NT2/D1 (cell line): ENCODE measurements around the gene HP1BP3.

Experiments used
- DNase-seq: peaks from one replicate; pipeline ENCODE4 v3.0.0-alpha.2; 2011; ENCODE audit warnings: low read depth, low spot score
- H3K27me3 ChIP-seq: 2 replicates; pipeline ENCODE4 v1.6.0; 2011; ENCODE audit warnings: mild to moderate bottlenecking; ENCODE audit not compliant: insufficient read length, insufficient read depth
- H3K36me3 ChIP-seq: 2 replicates; pipeline ENCODE4 v1.6.1; 2011; ENCODE audit warnings: mild to moderate bottlenecking, low read length, mixed read lengths; ENCODE audit not compliant: insufficient read depth, insufficient read length
- H3K4me1 ChIP-seq: 2 replicates; pipeline ENCODE4 v1.5.1; 2011; ENCODE audit not compliant: insufficient read depth, insufficient read length
- H3K4me3 ChIP-seq: 2 replicates; pipeline ENCODE4 v1.5.1; 2011; ENCODE audit warnings: low read depth; ENCODE audit not compliant: insufficient read length
- H3K9ac ChIP-seq: 2 replicates; pipeline ENCODE4 v1.6.0; 2011; ENCODE audit warnings: low read depth; ENCODE audit not compliant: insufficient read length
- H3K9me3 ChIP-seq: 2 replicates; pipeline ENCODE4 v1.5.1; 2011; ENCODE audit warnings: mild to moderate bottlenecking, low read length; ENCODE audit not compliant: insufficient read depth
- SUZ12 ChIP-seq: IDR thresholded peaks from 2 replicates; pipeline ENCODE4 v1.6.1; 2011; ENCODE audit not compliant: insufficient read length, insufficient read depth; ENCODE audit errors: extremely low read depth
- YY1 ChIP-seq: IDR thresholded peaks from 2 replicates; pipeline ENCODE4 v1.6.1; 2011; ENCODE audit not compliant: insufficient read length, insufficient read depth
- ZNF274 ChIP-seq: IDR thresholded peaks from 2 replicates; pipeline ENCODE4 v1.6.1; 2011; ENCODE audit warnings: mild to moderate bottlenecking, low read depth, low read length

Gene HP1BP3

DNA sequence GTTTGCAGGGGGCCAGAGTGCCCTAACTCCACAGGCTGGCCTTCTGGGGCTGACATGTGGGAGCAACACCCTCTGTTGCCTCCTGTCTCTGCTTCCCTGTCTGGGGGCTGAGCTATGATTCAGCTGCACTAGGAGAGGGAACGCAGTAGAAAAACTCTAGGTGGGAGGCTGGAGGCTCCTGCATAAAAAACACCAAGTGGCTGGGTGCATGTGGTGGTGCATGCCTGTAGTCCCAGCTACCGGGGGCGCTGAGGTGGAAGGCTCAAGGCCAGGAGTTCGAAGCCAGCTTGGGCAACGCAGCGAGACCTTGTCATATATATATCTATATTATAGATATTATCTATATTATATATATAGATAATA, 74.9 kb downstream of the HP1BP3 start:
- no peak for TF ChIP-seq ZNF274
- TF ChIP-seq SUZ12, result no peak
- no peak for TF ChIP-seq YY1
- no peaks in the 10 kb centered on the region for H3K27me3 ChIP-seq
- no peak overlapping the region for H3K4me3 ChIP-seq
- DNase-seq, result no peak
- no peak overlapping the region for H3K9ac ChIP-seq
- H3K9me3 ChIP-seq, result no peaks in the 10 kb centered on the region
- peaks cover 25% of the 10 kb centered on the region for H3K36me3 ChIP-seq
- H3K4me1 ChIP-seq, result peaks cover 4% of the 10 kb centered on the region

DNA sequence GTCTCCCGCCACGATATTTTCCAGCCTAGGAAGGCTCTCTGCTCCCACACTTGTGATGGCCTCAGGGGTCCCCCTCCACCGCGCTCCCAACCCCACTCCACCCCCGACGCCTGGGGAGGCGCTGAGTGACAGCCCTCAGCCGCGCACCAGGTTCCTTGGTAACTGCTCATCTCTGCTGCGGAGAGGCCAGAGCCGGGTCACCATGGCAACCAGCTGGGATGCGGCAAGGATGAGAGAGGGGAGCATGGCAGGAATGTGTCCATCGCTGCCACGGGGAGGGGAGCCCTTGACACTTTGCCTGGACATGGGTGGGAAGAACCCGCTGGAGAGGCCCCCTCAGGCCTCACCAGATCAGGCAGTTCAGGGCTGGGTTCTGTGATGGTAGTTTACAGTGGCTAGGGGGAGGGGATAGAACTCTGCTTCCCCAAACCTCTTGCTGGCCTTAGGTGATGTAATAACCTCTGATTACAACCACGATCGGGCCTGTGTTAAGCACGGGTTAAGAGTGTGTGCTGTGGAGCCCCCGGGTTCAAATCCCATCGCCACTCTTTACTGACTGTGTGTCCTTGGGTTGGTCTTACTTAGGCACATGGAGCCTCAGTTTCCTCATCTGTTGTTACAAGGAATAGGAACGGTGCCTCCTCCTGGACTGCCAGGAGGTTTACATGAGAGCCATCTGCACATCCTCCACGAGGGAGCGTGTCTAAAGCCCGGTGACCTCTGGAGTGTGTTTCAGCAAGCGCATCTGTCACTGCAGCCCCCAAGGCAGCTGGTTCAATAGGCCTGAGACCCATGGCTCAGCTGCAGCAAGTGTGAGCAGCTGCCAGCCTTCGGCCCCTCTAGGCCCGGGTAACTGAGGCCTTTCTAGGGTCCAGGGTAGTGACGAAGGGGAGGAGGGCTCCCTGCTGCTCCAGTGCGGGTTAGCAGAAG, 75.6 kb downstream of the HP1BP3 start:
- no peaks in the 10 kb centered on the region for H3K9me3 ChIP-seq
- peaks cover 25% of the 10 kb centered on the region for H3K36me3 ChIP-seq
- H3K9ac ChIP-seq, result no peak overlapping the region
- DNase-seq, result no peak
- H3K4me1 ChIP-seq, result no peaks in the 10 kb centered on the region
- H3K4me3 ChIP-seq, result no peak overlapping the region
- TF ChIP-seq SUZ12, result no peak
- TF ChIP-seq ZNF274, result no peak
- TF ChIP-seq YY1, result no peak
- H3K27me3 ChIP-seq, result no peaks in the 10 kb centered on the region

DNA sequence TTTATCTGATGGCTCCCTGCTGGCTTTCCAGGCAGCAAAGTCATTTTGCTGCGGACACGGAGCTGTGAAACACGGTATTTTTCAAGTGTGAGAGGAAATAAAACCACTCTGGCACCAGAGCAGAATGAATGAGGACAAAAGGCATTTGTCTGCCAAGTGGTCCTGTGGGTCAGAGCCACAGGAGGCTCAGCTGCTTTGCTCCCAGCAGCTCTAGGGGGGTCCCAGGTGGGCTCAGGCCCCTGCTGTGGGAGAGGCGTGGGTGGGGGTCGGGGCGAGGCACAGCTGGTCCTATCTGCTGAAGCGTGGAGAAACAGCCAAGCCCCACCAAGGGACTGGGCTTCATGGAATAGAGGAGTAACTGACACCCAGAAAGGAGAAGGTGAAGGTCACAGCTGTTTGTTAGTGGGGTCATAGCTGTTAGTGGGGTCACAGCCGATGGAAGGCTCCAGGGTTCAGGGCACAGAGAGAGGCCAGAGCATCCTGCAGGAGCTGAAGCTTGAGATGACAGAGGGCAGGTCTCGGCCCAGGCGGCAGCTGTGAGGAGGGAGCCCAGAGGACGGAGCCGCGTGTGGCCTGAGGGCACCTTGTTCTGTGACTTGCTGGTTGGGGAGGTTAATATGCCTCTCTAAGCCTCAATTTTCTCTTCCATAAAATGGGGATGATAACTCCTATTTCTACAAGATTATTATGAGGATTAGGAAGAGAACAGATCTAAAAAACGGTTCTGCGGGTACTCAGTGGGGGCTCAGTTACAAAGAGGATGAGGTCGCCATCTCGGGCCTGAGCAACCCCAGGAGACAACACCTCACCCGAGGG, 76.4 kb downstream of the HP1BP3 start:
- TF ChIP-seq YY1 (no peak), ZNF274 (no peak), SUZ12 (no peak)
- no peak for DNase-seq
- H3K36me3 ChIP-seq, result peaks cover 25% of the 10 kb centered on the region
- no peaks in the 10 kb centered on the region for H3K4me1 ChIP-seq
- H3K27me3 ChIP-seq, result no peaks in the 10 kb centered on the region
- H3K9ac ChIP-seq, result no peak overlapping the region
- no peaks in the 10 kb centered on the region for H3K9me3 ChIP-seq
- H3K4me3 ChIP-seq, result no peak overlapping the region

DNA sequence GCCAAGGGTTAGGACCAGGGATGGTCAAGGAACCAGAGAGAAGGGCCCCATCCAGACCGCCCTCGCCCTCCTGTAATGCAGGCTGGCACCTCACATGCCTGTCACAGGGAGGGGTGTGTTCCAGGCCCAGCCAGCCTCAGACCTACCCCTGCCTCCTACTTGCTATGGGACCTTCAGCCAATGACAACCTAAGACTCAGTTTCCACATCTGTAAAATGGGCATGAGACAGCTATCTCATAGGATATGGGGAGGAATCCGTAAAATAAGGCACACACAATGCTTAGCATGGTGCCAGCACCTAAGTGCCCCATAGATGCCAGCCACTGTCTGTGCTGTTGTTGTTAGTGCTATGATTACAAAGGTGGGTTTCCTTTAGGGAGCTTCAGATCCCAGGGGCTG, 77.2 kb downstream of the HP1BP3 start:
- TF ChIP-seq SUZ12, result no peak
- TF ChIP-seq YY1, result no peak
- no peak for TF ChIP-seq ZNF274
- no peaks in the 10 kb centered on the region for H3K27me3 ChIP-seq
- no peaks in the 10 kb centered on the region for H3K4me1 ChIP-seq
- H3K4me3 ChIP-seq, result no peak overlapping the region
- H3K9ac ChIP-seq, result no peak overlapping the region
- no peak for DNase-seq
- H3K36me3 ChIP-seq, result peaks cover 25% of the 10 kb centered on the region
- no peaks in the 10 kb centered on the region for H3K9me3 ChIP-seq

DNA sequence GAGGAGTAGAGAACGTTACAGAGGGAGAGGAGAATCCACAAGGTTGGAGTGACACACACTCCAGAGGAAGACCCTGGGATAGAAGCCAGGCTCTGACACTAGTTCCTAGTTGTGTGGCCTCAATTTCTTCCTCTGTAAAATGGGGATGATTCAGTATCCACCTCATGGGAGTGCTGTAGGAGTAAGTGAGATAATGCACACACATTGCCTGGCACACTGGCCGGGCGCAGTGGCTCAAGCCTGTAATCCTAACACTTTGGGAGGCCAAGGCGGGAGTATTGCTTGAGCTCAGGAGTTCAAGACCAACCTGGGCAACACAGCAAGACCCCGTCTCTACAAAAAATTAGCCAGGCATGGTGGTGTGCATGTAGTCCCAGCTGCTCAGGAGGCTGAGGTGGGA, 78.2 kb downstream of the HP1BP3 start:
- TF ChIP-seq SUZ12 (no peak), ZNF274 (no peak), YY1 (no peak)
- no peak for DNase-seq
- no peak overlapping the region for H3K4me3 ChIP-seq

DNA sequence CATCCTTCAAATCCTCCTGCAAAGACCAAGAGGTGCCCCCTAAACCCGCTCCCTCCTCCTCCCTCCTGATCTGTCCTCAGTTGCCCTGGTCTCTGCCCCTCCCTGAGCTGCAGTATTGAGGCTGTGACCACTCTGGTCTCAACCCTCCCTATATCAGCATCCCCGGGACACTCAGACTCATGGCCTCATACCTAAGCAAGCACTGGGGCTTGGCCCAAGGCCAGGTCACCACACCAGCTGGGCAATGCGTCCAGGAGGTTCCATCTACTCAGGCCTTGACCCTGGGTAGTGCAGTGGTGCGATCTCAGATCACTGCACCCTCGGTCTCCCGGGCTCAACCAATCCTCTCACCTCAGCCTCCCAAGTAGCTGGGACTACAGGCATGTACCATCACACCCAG, 79.0 kb downstream of the HP1BP3 start:
- no peak for DNase-seq
- H3K27me3 ChIP-seq, result no peaks in the 10 kb centered on the region
- no peak for TF ChIP-seq YY1
- TF ChIP-seq SUZ12, result no peak
- TF ChIP-seq ZNF274, result no peak
- H3K9me3 ChIP-seq, result no peaks in the 10 kb centered on the region
- H3K4me1 ChIP-seq, result no peaks in the 10 kb centered on the region
- peaks cover 33% of the 10 kb centered on the region for H3K36me3 ChIP-seq
- H3K9ac ChIP-seq, result no peak overlapping the region
- no peak overlapping the region for H3K4me3 ChIP-seq

More for the DNA sequence above, 78.2 kb downstream of the HP1BP3 start:
- Histone ChIP-seq H3K9me3 (no peaks in the 10 kb centered on the region), H3K36me3 (peaks cover 33% of the 10 kb centered on the region), H3K4me1 (no peaks in the 10 kb centered on the region), H3K27me3 (no peaks in the 10 kb centered on the region), H3K9ac (no peak overlapping the region)

DNA sequence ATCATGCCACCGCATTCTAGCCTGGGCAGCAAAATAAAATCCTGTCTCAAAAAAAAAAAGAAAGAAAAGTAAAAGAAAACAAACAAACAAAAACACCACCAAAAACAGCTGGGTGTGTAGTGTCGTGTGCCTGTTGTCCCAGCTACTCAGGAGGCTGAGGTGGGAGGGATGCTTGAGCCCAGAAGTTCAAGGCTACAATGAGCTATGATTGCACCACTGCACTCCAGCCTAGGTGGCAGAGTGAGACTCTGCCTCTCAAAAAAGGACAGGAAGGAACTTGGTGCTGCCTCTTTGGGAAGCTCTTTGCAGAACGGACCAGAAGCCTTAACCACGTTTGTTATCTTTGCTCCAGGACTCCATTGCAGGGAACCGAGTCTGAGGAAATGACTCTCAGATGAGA, 80.3 kb downstream of the HP1BP3 start:
- peaks cover 35% of the 10 kb centered on the region for H3K36me3 ChIP-seq
- no peaks in the 10 kb centered on the region for H3K9me3 ChIP-seq
- H3K27me3 ChIP-seq, result no peaks in the 10 kb centered on the region
- H3K4me1 ChIP-seq, result no peaks in the 10 kb centered on the region
- H3K9ac ChIP-seq, result no peak overlapping the region
- TF ChIP-seq SUZ12 (no peak), YY1 (no peak), ZNF274 (no peak)
- DNase-seq, result no peak
- no peak overlapping the region for H3K4me3 ChIP-seq
